ENCODE measurements around the gene NRDE2.
"Not testable (repeated sequence)": the region's sequence is repeated elsewhere in the genome, so short reads cannot be mapped to it uniquely, and the experiment has no call there.

NRDE2 gene

GRCh38 chr14:90274019-90274418, 57.7 kb downstream of the NRDE2 start:
- DNase-seq (ENCODE audit: low read depth) = no peak

GRCh38 chr14:90273532-90273931, 58.2 kb downstream of the NRDE2 start:
- DNase-seq (ENCODE audit: low read depth) = no peak

GRCh38 chr14:90272523-90272922, 59.2 kb downstream of the NRDE2 start:
- DNase-seq (ENCODE audit: low read depth) = no peak

GRCh38 chr14:90268420-90268819, 63.3 kb downstream of the NRDE2 start:
- no peak for DNase-seq (ENCODE audit: low read depth)

GRCh38 chr14:90266441-90267154, 65.1 kb downstream of the NRDE2 start:
- DNase-seq (ENCODE audit: low read depth) = no peak

- DNase-seq (ENCODE audit: low read depth) = no peak
Measured at GRCh38 chr14:90263748-90264449, 67.8 kb downstream of the NRDE2 start.

GRCh38 chr14:90256354-90257131, 75.2 kb downstream of the NRDE2 start, which contains the start of gene PSMC1:
Gene PSMC1, plus strand, starts transcription at chr14:90256553. Its CDS starts 45 bp downstream, at chr14:90256598.
- peak; percentile 95 for DNase-seq (ENCODE audit: low read depth)

- no peak for DNase-seq (ENCODE audit: low read depth)
Measured at GRCh38 chr14:90255871-90256270, 75.9 kb downstream of the NRDE2 start.

GRCh38 chr14:90253826-90254225, 77.9 kb downstream of the NRDE2 start:
- no peak for DNase-seq (ENCODE audit: low read depth)

GRCh38 chr14:90248594-90248993, 83.1 kb downstream of the NRDE2 start:
- DNase-seq (ENCODE audit: low read depth) = no peak

GRCh38 chr14:90247441-90247840, 84.3 kb downstream of the NRDE2 start:
- DNase-seq (ENCODE audit: low read depth) = not testable (repeated sequence)

- no peak for DNase-seq (ENCODE audit: low read depth)
Measured at GRCh38 chr14:90246936-90247335, 84.8 kb downstream of the NRDE2 start.

GRCh38 chr14:90242444-90242843, 89.3 kb downstream of the NRDE2 start:
- no peak for DNase-seq (ENCODE audit: low read depth)

- DNase-seq (ENCODE audit: low read depth) = peak; percentile 17
Measured at GRCh38 chr14:90239139-90239538, 92.6 kb downstream of the NRDE2 start.

- DNase-seq (ENCODE audit: low read depth) = peak; percentile 59
Measured at GRCh38 chr14:90235179-90235976, 96.4 kb downstream of the NRDE2 start.

- DNase-seq (ENCODE audit: low read depth) = not testable (repeated sequence)
Measured at GRCh38 chr14:90229942-90230341, 101.8 kb downstream of the NRDE2 start.

GRCh38 chr14:90228478-90228877, 103.3 kb downstream of the NRDE2 start:
- no peak for DNase-seq (ENCODE audit: low read depth)
